Adrenal gland (tissue), 5 donors: Measurements from ENCODE around the gene PRDM16.

ENCODE experiments used
- POLR2A ChIP-seq, 2 donors: fragments of 450-650 bp; IDR thresholded peaks; one replicate each; pipeline ENCODE4 v1.6.1; 2017; ENCODE audit warnings: antibody characterized with exemption in 2 of 2, mild to moderate bottlenecking in 2 of 2, moderate library complexity in 1 of 2
- TF ChIP-seq, protein P1 (sequence below), 6 experiments: fragments of 450-650 bp in 4 of 6; fragments of 200-600 bp in 2 of 6; sonication (generic) in 1 of 6; IDR thresholded peaks; 1 replicate in 5 of 6; 2 replicates in 1 of 6; pipeline versions ENCODE4 v1.5.1 to v1.8.0; 2016 to 2021; ENCODE audit warnings: antibody characterized with exemption in 6 of 6, mild to moderate bottlenecking in 2 of 6, moderate library complexity in 1 of 6
- donor health status: DM: no; HTN: no; CAD: no.

DNA sequence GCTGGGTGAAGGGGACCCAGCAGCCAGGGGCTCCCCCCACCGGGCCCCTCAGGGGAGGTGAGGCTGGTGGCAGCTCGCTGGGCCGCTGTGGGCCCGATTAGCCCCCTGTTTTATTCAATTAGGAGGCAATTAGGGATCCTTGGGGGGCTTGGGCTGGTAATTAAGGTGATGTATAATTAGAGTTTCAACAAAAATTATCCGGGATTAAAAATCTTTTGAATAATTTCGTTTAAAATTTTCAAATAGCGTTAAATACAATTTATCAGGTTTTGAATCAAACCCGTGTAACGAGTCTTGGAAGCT, 4.1 kb downstream of the PRDM16 start:
- TF ChIP-seq, protein P1, sequence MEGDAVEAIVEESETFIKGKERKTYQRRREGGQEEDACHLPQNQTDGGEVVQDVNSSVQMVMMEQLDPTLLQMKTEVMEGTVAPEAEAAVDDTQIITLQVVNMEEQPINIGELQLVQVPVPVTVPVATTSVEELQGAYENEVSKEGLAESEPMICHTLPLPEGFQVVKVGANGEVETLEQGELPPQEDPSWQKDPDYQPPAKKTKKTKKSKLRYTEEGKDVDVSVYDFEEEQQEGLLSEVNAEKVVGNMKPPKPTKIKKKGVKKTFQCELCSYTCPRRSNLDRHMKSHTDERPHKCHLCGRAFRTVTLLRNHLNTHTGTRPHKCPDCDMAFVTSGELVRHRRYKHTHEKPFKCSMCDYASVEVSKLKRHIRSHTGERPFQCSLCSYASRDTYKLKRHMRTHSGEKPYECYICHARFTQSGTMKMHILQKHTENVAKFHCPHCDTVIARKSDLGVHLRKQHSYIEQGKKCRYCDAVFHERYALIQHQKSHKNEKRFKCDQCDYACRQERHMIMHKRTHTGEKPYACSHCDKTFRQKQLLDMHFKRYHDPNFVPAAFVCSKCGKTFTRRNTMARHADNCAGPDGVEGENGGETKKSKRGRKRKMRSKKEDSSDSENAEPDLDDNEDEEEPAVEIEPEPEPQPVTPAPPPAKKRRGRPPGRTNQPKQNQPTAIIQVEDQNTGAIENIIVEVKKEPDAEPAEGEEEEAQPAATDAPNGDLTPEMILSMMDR (IDR thresholded peaks at IDR 0.05), result no peak
- no peak for TF ChIP-seq POLR2A (IDR thresholded peaks at IDR 0.05)
